H1 (cell line): Measurements from ENCODE around the gene EFCAB8. TPM values are rescaled to one million over a fixed set of nuclear protein-coding genes. Genes with fewer than 3 reads are reported as not detected.
A peak's percentile ranks its signal among the peaks of the same experiment; 100 is the strongest.

Experiments used
- SIRT6 ChIP-seq: IDR thresholded peaks from one replicate; pipeline ENCODE4 v1.7.1; 2012; ENCODE audit warnings: low read length, inconsistent platforms
- SP4 ChIP-seq: IDR thresholded peaks from 2 replicates; pipeline ENCODE4 v1.6.1; 2012; ENCODE audit warnings: low read length, inconsistent platforms
- polyA plus RNA-seq, 7 experiments: library from polyadenylated mRNA; depleted of rRNA in 3 of 7; stranded (reverse) in 5 of 7; unstranded in 2 of 7; fragments of >200 nt in 5 of 7; fragments of 200-250 nt in 2 of 7; gene quantifications; 1 replicate in 5 of 7; 2 replicates in 1 of 7; 4 replicates in 1 of 7; pipeline versions ENCODE4 v1.2.1 to v1.2.3, GENCODE V29; 2011 to 2013; ENCODE audit warnings: missing spikeins in 2 of 7, mixed read lengths in 2 of 7
- total RNA-seq: library from RNA; stranded (reverse); fragmentation: NEBNext Ultra II Directional; extraction: Animal tissue kit (Norgen Biotek cat#: 25700); gene quantifications from 2 replicates; pipeline ENCODE4 v1.2.1, GENCODE V29; 2021
- TF ChIP-seq, protein P1 (sequence below): fragments of 300-600 bp; sonication (generic); IDR thresholded peaks from 2 replicates; pipeline ENCODE4 v1.7.1; 2012; ENCODE audit warnings: low read length, moderate library complexity, mild to moderate bottlenecking, inconsistent platforms; ENCODE audit not compliant: insufficient replicate concordance

The EFCAB8 gene
- total and polyA plus RNA-seq, 2 of the 8 experiments (the other 6 are each of a cell fraction or from before 2014, with no cell fraction given): 0.06 to 0.20 TPM

- TF ChIP-seq, protein P1, sequence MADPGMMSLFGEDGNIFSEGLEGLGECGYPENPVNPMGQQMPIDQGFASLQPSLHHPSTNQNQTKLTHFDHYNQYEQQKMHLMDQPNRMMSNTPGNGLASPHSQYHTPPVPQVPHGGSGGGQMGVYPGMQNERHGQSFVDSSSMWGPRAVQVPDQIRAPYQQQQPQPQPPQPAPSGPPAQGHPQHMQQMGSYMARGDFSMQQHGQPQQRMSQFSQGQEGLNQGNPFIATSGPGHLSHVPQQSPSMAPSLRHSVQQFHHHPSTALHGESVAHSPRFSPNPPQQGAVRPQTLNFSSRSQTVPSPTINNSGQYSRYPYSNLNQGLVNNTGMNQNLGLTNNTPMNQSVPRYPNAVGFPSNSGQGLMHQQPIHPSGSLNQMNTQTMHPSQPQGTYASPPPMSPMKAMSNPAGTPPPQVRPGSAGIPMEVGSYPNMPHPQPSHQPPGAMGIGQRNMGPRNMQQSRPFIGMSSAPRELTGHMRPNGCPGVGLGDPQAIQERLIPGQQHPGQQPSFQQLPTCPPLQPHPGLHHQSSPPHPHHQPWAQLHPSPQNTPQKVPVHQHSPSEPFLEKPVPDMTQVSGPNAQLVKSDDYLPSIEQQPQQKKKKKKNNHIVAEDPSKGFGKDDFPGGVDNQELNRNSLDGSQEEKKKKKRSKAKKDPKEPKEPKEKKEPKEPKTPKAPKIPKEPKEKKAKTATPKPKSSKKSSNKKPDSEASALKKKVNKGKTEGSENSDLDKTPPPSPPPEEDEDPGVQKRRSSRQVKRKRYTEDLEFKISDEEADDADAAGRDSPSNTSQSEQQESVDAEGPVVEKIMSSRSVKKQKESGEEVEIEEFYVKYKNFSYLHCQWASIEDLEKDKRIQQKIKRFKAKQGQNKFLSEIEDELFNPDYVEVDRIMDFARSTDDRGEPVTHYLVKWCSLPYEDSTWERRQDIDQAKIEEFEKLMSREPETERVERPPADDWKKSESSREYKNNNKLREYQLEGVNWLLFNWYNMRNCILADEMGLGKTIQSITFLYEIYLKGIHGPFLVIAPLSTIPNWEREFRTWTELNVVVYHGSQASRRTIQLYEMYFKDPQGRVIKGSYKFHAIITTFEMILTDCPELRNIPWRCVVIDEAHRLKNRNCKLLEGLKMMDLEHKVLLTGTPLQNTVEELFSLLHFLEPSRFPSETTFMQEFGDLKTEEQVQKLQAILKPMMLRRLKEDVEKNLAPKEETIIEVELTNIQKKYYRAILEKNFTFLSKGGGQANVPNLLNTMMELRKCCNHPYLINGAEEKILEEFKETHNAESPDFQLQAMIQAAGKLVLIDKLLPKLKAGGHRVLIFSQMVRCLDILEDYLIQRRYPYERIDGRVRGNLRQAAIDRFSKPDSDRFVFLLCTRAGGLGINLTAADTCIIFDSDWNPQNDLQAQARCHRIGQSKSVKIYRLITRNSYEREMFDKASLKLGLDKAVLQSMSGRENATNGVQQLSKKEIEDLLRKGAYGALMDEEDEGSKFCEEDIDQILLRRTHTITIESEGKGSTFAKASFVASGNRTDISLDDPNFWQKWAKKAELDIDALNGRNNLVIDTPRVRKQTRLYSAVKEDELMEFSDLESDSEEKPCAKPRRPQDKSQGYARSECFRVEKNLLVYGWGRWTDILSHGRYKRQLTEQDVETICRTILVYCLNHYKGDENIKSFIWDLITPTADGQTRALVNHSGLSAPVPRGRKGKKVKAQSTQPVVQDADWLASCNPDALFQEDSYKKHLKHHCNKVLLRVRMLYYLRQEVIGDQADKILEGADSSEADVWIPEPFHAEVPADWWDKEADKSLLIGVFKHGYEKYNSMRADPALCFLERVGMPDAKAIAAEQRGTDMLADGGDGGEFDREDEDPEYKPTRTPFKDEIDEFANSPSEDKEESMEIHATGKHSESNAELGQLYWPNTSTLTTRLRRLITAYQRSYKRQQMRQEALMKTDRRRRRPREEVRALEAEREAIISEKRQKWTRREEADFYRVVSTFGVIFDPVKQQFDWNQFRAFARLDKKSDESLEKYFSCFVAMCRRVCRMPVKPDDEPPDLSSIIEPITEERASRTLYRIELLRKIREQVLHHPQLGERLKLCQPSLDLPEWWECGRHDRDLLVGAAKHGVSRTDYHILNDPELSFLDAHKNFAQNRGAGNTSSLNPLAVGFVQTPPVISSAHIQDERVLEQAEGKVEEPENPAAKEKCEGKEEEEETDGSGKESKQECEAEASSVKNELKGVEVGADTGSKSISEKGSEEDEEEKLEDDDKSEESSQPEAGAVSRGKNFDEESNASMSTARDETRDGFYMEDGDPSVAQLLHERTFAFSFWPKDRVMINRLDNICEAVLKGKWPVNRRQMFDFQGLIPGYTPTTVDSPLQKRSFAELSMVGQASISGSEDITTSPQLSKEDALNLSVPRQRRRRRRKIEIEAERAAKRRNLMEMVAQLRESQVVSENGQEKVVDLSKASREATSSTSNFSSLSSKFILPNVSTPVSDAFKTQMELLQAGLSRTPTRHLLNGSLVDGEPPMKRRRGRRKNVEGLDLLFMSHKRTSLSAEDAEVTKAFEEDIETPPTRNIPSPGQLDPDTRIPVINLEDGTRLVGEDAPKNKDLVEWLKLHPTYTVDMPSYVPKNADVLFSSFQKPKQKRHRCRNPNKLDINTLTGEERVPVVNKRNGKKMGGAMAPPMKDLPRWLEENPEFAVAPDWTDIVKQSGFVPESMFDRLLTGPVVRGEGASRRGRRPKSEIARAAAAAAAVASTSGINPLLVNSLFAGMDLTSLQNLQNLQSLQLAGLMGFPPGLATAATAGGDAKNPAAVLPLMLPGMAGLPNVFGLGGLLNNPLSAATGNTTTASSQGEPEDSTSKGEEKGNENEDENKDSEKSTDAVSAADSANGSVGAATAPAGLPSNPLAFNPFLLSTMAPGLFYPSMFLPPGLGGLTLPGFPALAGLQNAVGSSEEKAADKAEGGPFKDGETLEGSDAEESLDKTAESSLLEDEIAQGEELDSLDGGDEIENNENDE: peak; percentile 23
- TF ChIP-seq SP4: no peak
- TF ChIP-seq SIRT6: no peak
Measured at GRCh38 chr20:32858189-32858588, 534 bp upstream of the EFCAB8 start (continued).
